Measurements from ENCODE around the gene SSR3. TPM values are rescaled to one million over a fixed set of nuclear protein-coding genes. Genes with fewer than 3 reads are reported as not detected.

Gene SSR3
- total and polyA plus RNA-seq, 2 of the 13 experiments (the other 11 are each of a cell fraction or from before 2014, with no cell fraction given): 229 to 325 TPM

DNA sequence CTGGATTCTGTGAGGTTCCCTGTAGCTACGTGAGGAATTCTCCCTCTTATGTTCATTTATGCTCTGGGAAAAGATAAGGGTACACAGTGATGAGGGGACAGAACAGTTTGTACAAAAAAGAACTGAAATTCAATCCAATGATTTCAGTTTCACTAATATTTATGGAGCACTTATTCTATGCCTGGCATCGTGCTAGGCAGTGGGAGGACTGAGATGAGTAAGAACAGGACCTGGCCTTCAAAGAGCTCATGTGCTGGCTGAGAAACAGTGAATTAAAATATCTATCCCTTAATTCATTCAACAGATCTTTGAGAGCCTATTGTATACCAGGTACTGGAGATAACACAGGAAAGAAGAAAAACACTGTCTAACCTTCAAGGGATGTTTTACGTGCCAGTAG is 22.2 kb downstream of the SSR3 start:
- intact Hi-C loops (cut with micrococcal nuclease; ENCODE audit: unreplicated experiment) (no loop called here), in situ Hi-C loops (cut with HindIII; ENCODE audit: extremely low pct_ligation_motif_present, low pct_unique_long_range_greater_than_20kb) (no loop called here)
- ChIA-PET POLR2A (no interaction called here), CTCF (ENCODE audit: low intra/inter-chr PET ratio, low total read pairs) (no interaction called here)
- no peak for FAIRE-seq
- Histone ChIP-seq H3K9me3 (ENCODE audit: low read length) (no peaks in the 10 kb centered on the region), H3K4me2 (ENCODE audit: low read depth, low read length) (no peak overlapping the region), H3K9ac (ENCODE audit: insufficient read depth, low read depth, low read length) (no peak overlapping the region), H4K20me1 (ENCODE audit: insufficient read depth, low read length) (no peaks in the 10 kb centered on the region), H3K27ac (ENCODE audit: extremely low read length, insufficient read depth, low read length) (no peak overlapping the region), H3K4me3 (replicated peaks in 1 of 3; ENCODE audit: insufficient read depth in 1 of 3, low read depth in 2 of 3, low read length in 3 of 3) (no peak overlapping the region), H3K4me1 (ENCODE audit: insufficient read depth, low read length) (peaks cover 49% of the 10 kb centered on the region), H2AFZ (ENCODE audit: low read length) (no peak overlapping the region), H3K36me3 (replicated peaks in 1 of 2; ENCODE audit: control insufficient read depth in 1 of 2, insufficient read depth in 2 of 2, low read length in 2 of 2) (no peaks in the 10 kb centered on the region), H3K27me3 (ENCODE audit: control insufficient read depth in 1 of 2, insufficient read depth in 2 of 2, low read length in 2 of 2) (no peaks in the 10 kb centered on the region), H3K79me2 (ENCODE audit: insufficient read depth, low read length) (no peaks in the 10 kb centered on the region)
- 64% methylated on average over 3 of the region's 3 CpGs for WGBS (ENCODE audit: low lambda C conversion rate)
- DNase-seq (ENCODE audit: low spot score): no peak
- TF ChIP-seq DPF2 (CRISPR knock-in tag; IDR thresholded peaks at IDR 0.05; ENCODE audit: borderline replicate concordance, low read depth): no peak
- no peak for TF ChIP-seq SNAI1 (CRISPR knock-in tag; IDR thresholded peaks at IDR 0.05; ENCODE audit: borderline replicate concordance)
- no peak for TF ChIP-seq MBNL3 (CRISPR knock-in tag; conservative IDR thresholded peaks at IDR 0.05)
- TF ChIP-seq, protein P1, sequence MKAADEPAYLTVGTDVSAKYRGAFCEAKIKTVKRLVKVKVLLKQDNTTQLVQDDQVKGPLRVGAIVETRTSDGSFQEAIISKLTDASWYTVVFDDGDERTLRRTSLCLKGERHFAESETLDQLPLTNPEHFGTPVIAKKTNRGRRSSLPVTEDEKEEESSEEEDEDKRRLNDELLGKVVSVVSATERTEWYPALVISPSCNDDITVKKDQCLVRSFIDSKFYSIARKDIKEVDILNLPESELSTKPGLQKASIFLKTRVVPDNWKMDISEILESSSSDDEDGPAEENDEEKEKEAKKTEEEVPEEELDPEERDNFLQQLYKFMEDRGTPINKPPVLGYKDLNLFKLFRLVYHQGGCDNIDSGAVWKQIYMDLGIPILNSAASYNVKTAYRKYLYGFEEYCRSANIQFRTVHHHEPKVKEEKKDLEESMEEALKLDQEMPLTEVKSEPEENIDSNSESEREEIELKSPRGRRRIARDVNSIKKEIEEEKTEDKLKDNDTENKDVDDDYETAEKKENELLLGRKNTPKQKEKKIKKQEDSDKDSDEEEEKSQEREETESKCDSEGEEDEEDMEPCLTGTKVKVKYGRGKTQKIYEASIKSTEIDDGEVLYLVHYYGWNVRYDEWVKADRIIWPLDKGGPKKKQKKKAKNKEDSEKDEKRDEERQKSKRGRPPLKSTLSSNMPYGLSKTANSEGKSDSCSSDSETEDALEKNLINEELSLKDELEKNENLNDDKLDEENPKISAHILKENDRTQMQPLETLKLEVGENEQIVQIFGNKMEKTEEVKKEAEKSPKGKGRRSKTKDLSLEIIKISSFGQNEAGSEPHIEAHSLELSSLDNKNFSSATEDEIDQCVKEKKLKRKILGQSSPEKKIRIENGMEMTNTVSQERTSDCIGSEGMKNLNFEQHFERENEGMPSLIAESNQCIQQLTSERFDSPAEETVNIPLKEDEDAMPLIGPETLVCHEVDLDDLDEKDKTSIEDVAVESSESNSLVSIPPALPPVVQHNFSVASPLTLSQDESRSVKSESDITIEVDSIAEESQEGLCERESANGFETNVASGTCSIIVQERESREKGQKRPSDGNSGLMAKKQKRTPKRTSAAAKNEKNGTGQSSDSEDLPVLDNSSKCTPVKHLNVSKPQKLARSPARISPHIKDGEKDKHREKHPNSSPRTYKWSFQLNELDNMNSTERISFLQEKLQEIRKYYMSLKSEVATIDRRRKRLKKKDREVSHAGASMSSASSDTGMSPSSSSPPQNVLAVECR (CRISPR knock-in tag; IDR thresholded peaks at IDR 0.05; ENCODE audit: borderline replicate concordance): no peak
- TF ChIP-seq RELA (CRISPR knock-in tag; IDR thresholded peaks at IDR 0.05): no peak
- no peak for TF ChIP-seq ZFP36L2 (CRISPR knock-in tag; IDR thresholded peaks at IDR 0.05)
- TF ChIP-seq, protein P2, sequence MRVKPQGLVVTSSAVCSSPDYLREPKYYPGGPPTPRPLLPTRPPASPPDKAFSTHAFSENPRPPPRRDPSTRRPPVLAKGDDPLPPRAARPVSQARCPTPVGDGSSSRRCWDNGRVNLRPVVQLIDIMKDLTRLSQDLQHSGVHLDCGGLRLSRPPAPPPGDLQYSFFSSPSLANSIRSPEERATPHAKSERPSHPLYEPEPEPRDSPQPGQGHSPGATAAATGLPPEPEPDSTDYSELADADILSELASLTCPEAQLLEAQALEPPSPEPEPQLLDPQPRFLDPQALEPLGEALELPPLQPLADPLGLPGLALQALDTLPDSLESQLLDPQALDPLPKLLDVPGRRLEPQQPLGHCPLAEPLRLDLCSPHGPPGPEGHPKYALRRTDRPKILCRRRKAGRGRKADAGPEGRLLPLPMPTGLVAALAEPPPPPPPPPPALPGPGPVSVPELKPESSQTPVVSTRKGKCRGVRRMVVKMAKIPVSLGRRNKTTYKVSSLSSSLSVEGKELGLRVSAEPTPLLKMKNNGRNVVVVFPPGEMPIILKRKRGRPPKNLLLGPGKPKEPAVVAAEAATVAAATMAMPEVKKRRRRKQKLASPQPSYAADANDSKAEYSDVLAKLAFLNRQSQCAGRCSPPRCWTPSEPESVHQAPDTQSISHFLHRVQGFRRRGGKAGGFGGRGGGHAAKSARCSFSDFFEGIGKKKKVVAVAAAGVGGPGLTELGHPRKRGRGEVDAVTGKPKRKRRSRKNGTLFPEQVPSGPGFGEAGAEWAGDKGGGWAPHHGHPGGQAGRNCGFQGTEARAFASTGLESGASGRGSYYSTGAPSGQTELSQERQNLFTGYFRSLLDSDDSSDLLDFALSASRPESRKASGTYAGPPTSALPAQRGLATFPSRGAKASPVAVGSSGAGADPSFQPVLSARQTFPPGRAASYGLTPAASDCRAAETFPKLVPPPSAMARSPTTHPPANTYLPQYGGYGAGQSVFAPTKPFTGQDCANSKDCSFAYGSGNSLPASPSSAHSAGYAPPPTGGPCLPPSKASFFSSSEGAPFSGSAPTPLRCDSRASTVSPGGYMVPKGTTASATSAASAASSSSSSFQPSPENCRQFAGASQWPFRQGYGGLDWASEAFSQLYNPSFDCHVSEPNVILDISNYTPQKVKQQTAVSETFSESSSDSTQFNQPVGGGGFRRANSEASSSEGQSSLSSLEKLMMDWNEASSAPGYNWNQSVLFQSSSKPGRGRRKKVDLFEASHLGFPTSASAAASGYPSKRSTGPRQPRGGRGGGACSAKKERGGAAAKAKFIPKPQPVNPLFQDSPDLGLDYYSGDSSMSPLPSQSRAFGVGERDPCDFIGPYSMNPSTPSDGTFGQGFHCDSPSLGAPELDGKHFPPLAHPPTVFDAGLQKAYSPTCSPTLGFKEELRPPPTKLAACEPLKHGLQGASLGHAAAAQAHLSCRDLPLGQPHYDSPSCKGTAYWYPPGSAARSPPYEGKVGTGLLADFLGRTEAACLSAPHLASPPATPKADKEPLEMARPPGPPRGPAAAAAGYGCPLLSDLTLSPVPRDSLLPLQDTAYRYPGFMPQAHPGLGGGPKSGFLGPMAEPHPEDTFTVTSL (CRISPR knock-in tag; IDR thresholded peaks at IDR 0.05; ENCODE audit: borderline replicate concordance): no peak
- TF ChIP-seq NFE2L1 (CRISPR knock-in tag; IDR thresholded peaks at IDR 0.05; ENCODE audit: borderline replicate concordance): no peak
- no peak for TF ChIP-seq MIER3 (CRISPR knock-in tag; IDR thresholded peaks at IDR 0.05; ENCODE audit: borderline replicate concordance)
- TF ChIP-seq ZSCAN29 (CRISPR knock-in tag; conservative IDR thresholded peaks at IDR 0.05): no peak
- no peak for TF ChIP-seq ZNF256 (CRISPR knock-in tag; conservative IDR thresholded peaks at IDR 0.05)
- no peak for TF ChIP-seq FLYWCH1 (CRISPR knock-in tag; IDR thresholded peaks at IDR 0.05)
- TF ChIP-seq IRF9 (CRISPR knock-in tag; IDR thresholded peaks at IDR 0.05; ENCODE audit: borderline replicate concordance): no peak
- BruUV-seq (replicated peaks): no TSS peak
- no peak for ATAC-seq
